GM23338 (cell line): ENCODE measurements around the gene MGLL. TPM values are rescaled to one million over a fixed set of nuclear protein-coding genes. Genes with fewer than 3 reads are reported as not detected.

Experiments used
- ATAC-seq: fragments of 200-7000 bp; cut with Tn5 transposase; 3 replicates; pipeline ENCODE4 v1.9.1; 2020
- DNase-seq: peaks from one replicate; pipeline ENCODE4 v3.0.0-alpha.2; 2015; ENCODE audit warnings: low spot score
- H2AFZ ChIP-seq: fragments of 200-600 bp; sonication (generic); 2 replicates; pipeline ENCODE4 v1.8.0; 2016; ENCODE audit warnings: antibody characterized with exemption, mild to moderate bottlenecking, moderate library complexity
- H3F3A ChIP-seq: fragments of 200-600 bp; sonication (generic); replicated peaks from 2 replicates; pipeline ENCODE4 v1.8.0; 2017; ENCODE audit warnings: antibody characterized with exemption, mixed run types, low read depth
- H3K27ac ChIP-seq: fragments of 200-600 bp; sonication (generic); 2 replicates; pipeline ENCODE4 v1.6.1; 2016; ENCODE audit warnings: low read depth
- H3K27me3 ChIP-seq: fragments of 200-600 bp; sonication (generic); 2 replicates; pipeline ENCODE4 v1.8.0; 2016; ENCODE audit warnings: mild to moderate bottlenecking, mixed run types, moderate library complexity; ENCODE audit not compliant: insufficient read depth
- H3K36me3 ChIP-seq: fragments of 200-600 bp; sonication (generic); 2 replicates; pipeline ENCODE4 v1.8.0; 2016; ENCODE audit warnings: mild to moderate bottlenecking; ENCODE audit not compliant: insufficient read depth
- H3K4me1 ChIP-seq: fragments of 200-600 bp; sonication (generic); 2 replicates; pipeline ENCODE4 v1.8.0; 2016; ENCODE audit warnings: mild to moderate bottlenecking, moderate library complexity; ENCODE audit not compliant: insufficient read depth
- H3K4me2 ChIP-seq: fragments of 200-600 bp; sonication (generic); 2 replicates; pipeline ENCODE4 v1.7.1; 2017; ENCODE audit warnings: mixed run types
- H3K4me3 ChIP-seq: fragments of 200-600 bp; sonication (generic); 2 replicates; pipeline ENCODE4 v1.6.1; 2016; ENCODE audit warnings: mixed run types
- H3K79me2 ChIP-seq: fragments of 200-600 bp; sonication (generic); replicated peaks from 2 replicates; pipeline ENCODE4 v1.8.0; 2017; ENCODE audit warnings: mild to moderate bottlenecking; ENCODE audit not compliant: insufficient read depth
- H3K9me2 ChIP-seq: fragments of 200-600 bp; sonication (generic); 2 replicates; pipeline ENCODE4 v1.8.0; 2017; ENCODE audit not compliant: insufficient read depth
- H4K20me1 ChIP-seq: fragments of 200-600 bp; sonication (generic); replicated peaks from 2 replicates; pipeline ENCODE4 v1.8.0; 2017; ENCODE audit warnings: mild to moderate bottlenecking; ENCODE audit not compliant: insufficient read depth
- H3K27ac Mint-ChIP-seq: 2 replicates; pipeline ENCODE4 v1.8.0; 2020; ENCODE audit warnings: inconsistent platforms, mild to moderate bottlenecking, moderate library complexity, mixed read lengths
- H3K27me3 Mint-ChIP-seq: 3 replicates; pipeline ENCODE4 v1.8.0; 2022; ENCODE audit warnings: low read depth, mild to moderate bottlenecking, moderate library complexity, mixed read lengths, inconsistent platforms; ENCODE audit not compliant: insufficient read depth, poor library complexity
- H3K36me3 Mint-ChIP-seq: 3 replicates; pipeline ENCODE4 v1.8.0; 2021; ENCODE audit warnings: low read depth, mild to moderate bottlenecking, inconsistent platforms, moderate library complexity, mixed read lengths
- H3K4me1 Mint-ChIP-seq: 3 replicates; pipeline ENCODE4 v1.8.0; 2020; ENCODE audit warnings: mild to moderate bottlenecking, inconsistent platforms, mixed read lengths
- H3K4me3 Mint-ChIP-seq: 3 replicates; pipeline ENCODE4 v1.8.0; 2021; ENCODE audit warnings: moderate library complexity, mild to moderate bottlenecking, inconsistent platforms, mixed read lengths
- H3K9me3 Mint-ChIP-seq: 3 replicates; pipeline ENCODE4 v1.8.0; 2020; ENCODE audit warnings: moderate library complexity, mild to moderate bottlenecking, inconsistent platforms, mixed read lengths
- CREB1 ChIP-seq: fragments of 250-450 bp; sonication (Bioruptor Pico); IDR thresholded peaks from 2 replicates; pipeline ENCODE4 v1.5.0; 2020; ENCODE audit warnings: low read depth, mild to moderate bottlenecking, moderate library complexity
- EZH2 ChIP-seq: fragments of 200-600 bp; sonication (generic); IDR thresholded peaks from one replicate; pipeline ENCODE4 v1.8.0; 2017; ENCODE audit warnings: antibody characterized with exemption, mild to moderate bottlenecking, low read depth; ENCODE audit not compliant: unreplicated experiment
- EZH2phosphoT487 ChIP-seq: fragments of 200-600 bp; sonication (generic); IDR thresholded peaks from one replicate; pipeline ENCODE4 v1.8.1; 2018; ENCODE audit warnings: antibody characterized with exemption; ENCODE audit not compliant: unreplicated experiment
- JUNB ChIP-seq: IDR thresholded peaks from one replicate; pipeline ENCODE4 v1.6.1; 2016; ENCODE audit warnings: antibody characterized with exemption; ENCODE audit not compliant: unreplicated experiment
- NANOG ChIP-seq: IDR thresholded peaks from 2 replicates; pipeline ENCODE4 v1.6.1; 2016; ENCODE audit warnings: antibody characterized with exemption, borderline replicate concordance
- POLR2AphosphoS5 ChIP-seq: IDR thresholded peaks from 2 replicates; pipeline ENCODE4 v1.6.1; 2016; ENCODE audit warnings: antibody characterized with exemption, low read depth
- REST ChIP-seq: IDR thresholded peaks from one replicate; pipeline ENCODE4 v1.6.1; 2018; ENCODE audit warnings: antibody characterized with exemption; ENCODE audit not compliant: unreplicated experiment
- STAT1 ChIP-seq: IDR thresholded peaks from one replicate; pipeline ENCODE4 v1.6.1; 2016; ENCODE audit warnings: antibody characterized with exemption; ENCODE audit not compliant: unreplicated experiment
- ZNF114 ChIP-seq: fragments of 250-450 bp; sonication (Bioruptor Pico); IDR thresholded peaks from 2 replicates; pipeline ENCODE4 v1.5.0; 2020; ENCODE audit warnings: mild to moderate bottlenecking, moderate library complexity
- polyA plus RNA-seq: library from polyadenylated mRNA; unstranded; fragments of >200 nt; fragmentation: Nextera tagmentation; extraction: Ambion mirVana; gene quantifications from 2 replicates; pipeline ENCODE4 v1.2.1, GENCODE V29; 2016
- total RNA-seq: library from RNA; depleted of rRNA; stranded (reverse); fragments of >200 nt; shearing (Covaris generic); gene quantifications from 2 replicates; pipeline ENCODE4 v1.2.3, GENCODE V29; 2014
- TF ChIP-seq, protein P1 (sequence below): IDR thresholded peaks from 2 replicates; pipeline ENCODE4 v1.6.1; 2016; ENCODE audit warnings: antibody characterized with exemption
- TF ChIP-seq, protein P2 (sequence below): fragments of 250-450 bp; sonication (Bioruptor Pico); IDR thresholded peaks from 2 replicates; pipeline ENCODE4 v1.5.0; 2020; ENCODE audit warnings: mild to moderate bottlenecking, moderate library complexity

MGLL gene
- total and polyA plus RNA-seq, 2 experiments from 2014 or later: 0.71 to 0.83 TPM

DNA sequence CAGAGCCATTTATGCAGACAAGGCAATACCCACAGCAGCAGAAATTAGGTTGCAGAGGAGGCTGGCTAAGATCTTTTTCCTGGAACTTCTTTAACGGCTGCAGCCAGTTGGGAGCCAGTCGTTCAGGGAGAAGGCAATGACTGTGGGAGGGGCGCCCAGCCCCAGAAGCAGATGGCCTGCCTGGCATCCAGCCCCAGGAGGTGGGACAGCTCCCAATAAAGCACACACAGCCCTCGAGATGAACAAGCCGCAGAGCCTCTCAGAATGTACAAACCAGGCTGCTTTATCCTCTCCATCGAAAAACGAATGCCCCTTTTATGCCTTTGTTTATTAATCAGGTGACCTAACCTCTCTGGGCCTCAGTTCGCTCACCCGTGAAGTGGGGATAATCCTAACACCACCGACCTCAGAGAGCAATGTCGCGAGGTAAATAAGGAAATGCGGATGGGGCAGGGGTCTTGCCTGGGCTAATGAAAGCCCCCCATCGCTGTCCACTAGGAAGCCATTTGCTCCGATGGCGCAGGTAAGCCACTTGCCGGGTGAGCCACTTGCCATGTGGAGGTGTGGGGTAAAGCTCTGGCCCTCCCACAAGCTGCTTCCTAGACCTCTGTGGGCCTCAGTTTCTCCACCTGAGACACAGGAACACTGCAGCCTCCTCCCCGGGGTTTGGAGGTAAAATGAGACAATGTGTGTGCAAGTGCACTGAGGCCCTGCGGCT is 35.8 kb downstream of the MGLL start:
- Histone ChIP-seq H3K27ac (no peak overlapping the region), H4K20me1 (no peaks in the 10 kb centered on the region), H3K79me2 (no peaks in the 10 kb centered on the region), H2AFZ (no peak overlapping the region), H3K27me3 (no peaks in the 10 kb centered on the region), H3K4me3 (no peak overlapping the region), H3K36me3 (no peaks in the 10 kb centered on the region), H3F3A (no peaks in the 10 kb centered on the region), H3K4me2 (no peak overlapping the region), H3K4me1 (no peaks in the 10 kb centered on the region), H3K9me2 (no peaks in the 10 kb centered on the region)
- Mint-ChIP-seq H3K27me3 (peaks cover 12% of the 10 kb centered on the region), H3K4me1 (peaks cover 13% of the 10 kb centered on the region), H3K4me3 (no peak overlapping the region), H3K9me3 (no peaks in the 10 kb centered on the region), H3K27ac (no peak overlapping the region), H3K36me3 (no peaks in the 10 kb centered on the region)
- ATAC-seq (no peak), DNase-seq (no peak)
- TF ChIP-seq, protein P1, sequence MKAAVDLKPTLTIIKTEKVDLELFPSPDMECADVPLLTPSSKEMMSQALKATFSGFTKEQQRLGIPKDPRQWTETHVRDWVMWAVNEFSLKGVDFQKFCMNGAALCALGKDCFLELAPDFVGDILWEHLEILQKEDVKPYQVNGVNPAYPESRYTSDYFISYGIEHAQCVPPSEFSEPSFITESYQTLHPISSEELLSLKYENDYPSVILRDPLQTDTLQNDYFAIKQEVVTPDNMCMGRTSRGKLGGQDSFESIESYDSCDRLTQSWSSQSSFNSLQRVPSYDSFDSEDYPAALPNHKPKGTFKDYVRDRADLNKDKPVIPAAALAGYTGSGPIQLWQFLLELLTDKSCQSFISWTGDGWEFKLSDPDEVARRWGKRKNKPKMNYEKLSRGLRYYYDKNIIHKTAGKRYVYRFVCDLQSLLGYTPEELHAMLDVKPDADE: no peak
- no peak for TF ChIP-seq JUNB
- no peak for TF ChIP-seq STAT1
- no peak for TF ChIP-seq NANOG
- TF ChIP-seq REST: no peak
- TF ChIP-seq EZH2phosphoT487: no peak
- TF ChIP-seq POLR2AphosphoS5: no peak
- TF ChIP-seq, protein P2, sequence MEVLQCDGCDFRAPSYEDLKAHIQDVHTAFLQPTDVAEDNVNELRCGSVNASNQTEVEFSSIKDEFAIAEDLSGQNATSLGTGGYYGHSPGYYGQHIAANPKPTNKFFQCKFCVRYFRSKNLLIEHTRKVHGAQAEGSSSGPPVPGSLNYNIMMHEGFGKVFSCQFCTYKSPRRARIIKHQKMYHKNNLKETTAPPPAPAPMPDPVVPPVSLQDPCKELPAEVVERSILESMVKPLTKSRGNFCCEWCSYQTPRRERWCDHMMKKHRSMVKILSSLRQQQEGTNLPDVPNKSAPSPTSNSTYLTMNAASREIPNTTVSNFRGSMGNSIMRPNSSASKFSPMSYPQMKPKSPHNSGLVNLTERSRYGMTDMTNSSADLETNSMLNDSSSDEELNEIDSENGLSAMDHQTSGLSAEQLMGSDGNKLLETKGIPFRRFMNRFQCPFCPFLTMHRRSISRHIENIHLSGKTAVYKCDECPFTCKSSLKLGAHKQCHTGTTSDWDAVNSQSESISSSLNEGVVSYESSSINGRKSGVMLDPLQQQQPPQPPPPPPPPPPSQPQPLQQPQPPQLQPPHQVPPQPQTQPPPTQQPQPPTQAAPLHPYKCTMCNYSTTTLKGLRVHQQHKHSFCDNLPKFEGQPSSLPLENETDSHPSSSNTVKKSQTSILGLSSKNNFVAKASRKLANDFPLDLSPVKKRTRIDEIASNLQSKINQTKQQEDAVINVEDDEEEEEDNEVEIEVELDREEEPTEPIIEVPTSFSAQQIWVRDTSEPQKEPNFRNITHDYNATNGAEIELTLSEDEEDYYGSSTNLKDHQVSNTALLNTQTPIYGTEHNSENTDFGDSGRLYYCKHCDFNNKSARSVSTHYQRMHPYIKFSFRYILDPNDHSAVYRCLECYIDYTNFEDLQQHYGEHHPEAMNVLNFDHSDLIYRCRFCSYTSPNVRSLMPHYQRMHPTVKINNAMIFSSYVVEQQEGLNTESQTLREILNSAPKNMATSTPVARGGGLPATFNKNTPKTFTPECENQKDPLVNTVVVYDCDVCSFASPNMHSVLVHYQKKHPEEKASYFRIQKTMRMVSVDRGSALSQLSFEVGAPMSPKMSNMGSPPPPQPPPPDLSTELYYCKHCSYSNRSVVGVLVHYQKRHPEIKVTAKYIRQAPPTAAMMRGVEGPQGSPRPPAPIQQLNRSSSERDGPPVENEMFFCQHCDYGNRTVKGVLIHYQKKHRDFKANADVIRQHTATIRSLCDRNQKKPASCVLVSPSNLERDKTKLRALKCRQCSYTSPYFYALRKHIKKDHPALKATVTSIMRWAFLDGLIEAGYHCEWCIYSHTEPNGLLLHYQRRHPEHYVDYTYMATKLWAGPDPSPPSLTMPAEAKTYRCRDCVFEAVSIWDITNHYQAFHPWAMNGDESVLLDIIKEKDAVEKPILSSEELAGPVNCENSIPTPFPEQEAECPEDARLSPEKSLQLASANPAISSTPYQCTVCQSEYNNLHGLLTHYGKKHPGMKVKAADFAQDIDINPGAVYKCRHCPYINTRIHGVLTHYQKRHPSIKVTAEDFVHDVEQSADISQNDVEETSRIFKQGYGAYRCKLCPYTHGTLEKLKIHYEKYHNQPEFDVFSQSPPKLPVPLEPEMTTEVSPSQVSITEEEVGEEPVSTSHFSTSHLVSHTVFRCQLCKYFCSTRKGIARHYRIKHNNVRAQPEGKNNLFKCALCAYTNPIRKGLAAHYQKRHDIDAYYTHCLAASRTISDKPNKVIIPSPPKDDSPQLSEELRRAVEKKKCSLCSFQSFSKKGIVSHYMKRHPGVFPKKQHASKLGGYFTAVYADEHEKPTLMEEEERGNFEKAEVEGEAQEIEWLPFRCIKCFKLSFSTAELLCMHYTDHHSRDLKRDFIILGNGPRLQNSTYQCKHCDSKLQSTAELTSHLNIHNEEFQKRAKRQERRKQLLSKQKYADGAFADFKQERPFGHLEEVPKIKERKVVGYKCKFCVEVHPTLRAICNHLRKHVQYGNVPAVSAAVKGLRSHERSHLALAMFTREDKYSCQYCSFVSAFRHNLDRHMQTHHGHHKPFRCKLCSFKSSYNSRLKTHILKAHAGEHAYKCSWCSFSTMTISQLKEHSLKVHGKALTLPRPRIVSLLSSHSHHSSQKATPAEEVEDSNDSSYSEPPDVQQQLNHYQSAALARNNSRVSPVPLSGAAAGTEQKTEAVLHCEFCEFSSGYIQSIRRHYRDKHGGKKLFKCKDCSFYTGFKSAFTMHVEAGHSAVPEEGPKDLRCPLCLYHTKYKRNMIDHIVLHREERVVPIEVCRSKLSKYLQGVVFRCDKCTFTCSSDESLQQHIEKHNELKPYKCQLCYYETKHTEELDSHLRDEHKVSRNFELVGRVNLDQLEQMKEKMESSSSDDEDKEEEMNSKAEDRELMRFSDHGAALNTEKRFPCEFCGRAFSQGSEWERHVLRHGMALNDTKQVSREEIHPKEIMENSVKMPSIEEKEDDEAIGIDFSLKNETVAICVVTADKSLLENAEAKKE (CRISPR knock-in tag): no peak
- TF ChIP-seq CREB1 (CRISPR knock-in tag): no peak
- TF ChIP-seq ZNF114: no peak
- TF ChIP-seq EZH2: no peak
